ENCODE data around the gene CDH23.

DNA sequence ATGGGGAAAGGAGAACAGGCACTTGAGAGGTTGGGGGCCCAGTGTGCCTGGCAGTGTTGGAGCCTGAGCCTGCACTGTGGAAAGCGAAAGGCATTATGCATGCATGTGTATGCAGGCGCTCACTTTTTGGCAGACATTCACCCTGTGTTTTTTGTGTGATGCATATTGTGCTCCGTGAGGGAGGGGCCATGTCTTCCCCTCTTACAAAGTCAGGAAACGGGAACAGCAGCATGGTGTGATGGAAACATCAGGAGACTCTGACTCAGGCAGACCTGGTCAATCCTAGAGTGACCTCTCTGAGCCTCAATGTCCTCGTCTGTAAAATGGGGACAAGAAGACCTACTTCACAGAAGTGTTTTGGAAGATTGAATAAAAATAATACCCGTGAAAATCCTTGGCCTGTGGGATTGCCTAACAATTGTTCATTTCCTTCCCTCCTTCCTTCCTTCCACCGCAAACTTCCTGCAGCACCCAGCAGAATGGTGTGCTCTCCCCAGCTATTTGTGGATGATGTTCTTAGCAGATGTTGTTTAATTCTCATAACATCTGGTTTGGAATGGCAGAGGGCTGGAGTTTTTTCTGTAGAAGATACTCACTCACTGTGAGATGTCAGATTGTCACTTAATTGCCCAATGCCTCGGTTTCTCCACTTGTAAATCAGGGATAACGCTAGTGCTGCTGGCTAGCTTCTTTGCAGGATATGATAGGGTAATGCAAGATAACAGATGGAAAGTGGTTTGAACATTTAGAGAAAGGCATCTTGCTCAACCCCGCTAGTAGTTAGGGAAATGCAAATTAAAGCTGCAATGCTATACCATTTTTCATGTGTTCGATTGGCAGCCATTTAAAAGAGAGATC, 39.8 kb downstream of the CDH23 start:
- TF ChIP-seq, protein P1, sequence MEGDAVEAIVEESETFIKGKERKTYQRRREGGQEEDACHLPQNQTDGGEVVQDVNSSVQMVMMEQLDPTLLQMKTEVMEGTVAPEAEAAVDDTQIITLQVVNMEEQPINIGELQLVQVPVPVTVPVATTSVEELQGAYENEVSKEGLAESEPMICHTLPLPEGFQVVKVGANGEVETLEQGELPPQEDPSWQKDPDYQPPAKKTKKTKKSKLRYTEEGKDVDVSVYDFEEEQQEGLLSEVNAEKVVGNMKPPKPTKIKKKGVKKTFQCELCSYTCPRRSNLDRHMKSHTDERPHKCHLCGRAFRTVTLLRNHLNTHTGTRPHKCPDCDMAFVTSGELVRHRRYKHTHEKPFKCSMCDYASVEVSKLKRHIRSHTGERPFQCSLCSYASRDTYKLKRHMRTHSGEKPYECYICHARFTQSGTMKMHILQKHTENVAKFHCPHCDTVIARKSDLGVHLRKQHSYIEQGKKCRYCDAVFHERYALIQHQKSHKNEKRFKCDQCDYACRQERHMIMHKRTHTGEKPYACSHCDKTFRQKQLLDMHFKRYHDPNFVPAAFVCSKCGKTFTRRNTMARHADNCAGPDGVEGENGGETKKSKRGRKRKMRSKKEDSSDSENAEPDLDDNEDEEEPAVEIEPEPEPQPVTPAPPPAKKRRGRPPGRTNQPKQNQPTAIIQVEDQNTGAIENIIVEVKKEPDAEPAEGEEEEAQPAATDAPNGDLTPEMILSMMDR (IDR thresholded peaks at IDR 0.05) = no peak
- TF ChIP-seq POLR2A (IDR thresholded peaks at IDR 0.05) = no peak
